Stimulated activated naive B cell treated with anti-CD40 and anti-IgM and Interleukin-4, amounts not matched to agents 10 μg/mL and 1 μg/mL and 100 μg/mL, for 72 hours (primary cell): ENCODE measurements around the gene TNS2.
"Not testable (repeated sequence)": the region's sequence is repeated elsewhere in the genome, so short reads cannot be mapped to it uniquely, and the experiment has no call there.

Experiments
- ATAC-seq, 2 donors: fragments of 150-1000 bp; cut with Tn5 transposase; replicated peaks; 2 replicates each; pipeline ENCODE4 v1.10.0; 2021; ENCODE audit warnings: moderate library complexity in 1 of 2
- DNase-seq: peaks from one replicate; pipeline ENCODE4 v3.0.0; 2021
- H3K27ac Mint-ChIP-seq: one replicate; pipeline ENCODE4 v1.8.0; 2022; ENCODE audit warnings: mild to moderate bottlenecking, mixed read lengths
- H3K27me3 Mint-ChIP-seq, 2 donors: one replicate each; pipeline ENCODE4 v1.8.0; 2022; ENCODE audit warnings: mixed read lengths in 2 of 2
- H3K36me3 Mint-ChIP-seq, 2 donors: one replicate each; pipeline ENCODE4 v1.8.0; 2022; ENCODE audit warnings: mixed read lengths in 2 of 2, mild to moderate bottlenecking in 1 of 2
- H3K4me1 Mint-ChIP-seq, 2 donors: one replicate each; pipeline ENCODE4 v1.8.0; 2022; ENCODE audit warnings: mixed read lengths in 2 of 2, mild to moderate bottlenecking in 1 of 2
- H3K4me3 Mint-ChIP-seq, 2 donors: one replicate each; pipeline ENCODE4 v1.8.0; 2022; ENCODE audit warnings: mild to moderate bottlenecking in 2 of 2, mixed read lengths in 2 of 2, moderate library complexity in 1 of 2
- H3K9me3 Mint-ChIP-seq, 2 donors: one replicate each; pipeline ENCODE4 v1.8.0; 2022; ENCODE audit warnings: mixed read lengths in 2 of 2, mild to moderate bottlenecking in 1 of 2

TNS2 gene

GRCh38 chr12:53025250-53025649 lies 24.6 kb upstream of the TNS2 start:
- no peaks in the 10 kb centered on the region for H3K27me3 Mint-ChIP-seq
- DNase-seq (no peak), ATAC-seq (no peak)
- no peak overlapping the region for H3K27ac Mint-ChIP-seq
- H3K9me3 Mint-ChIP-seq, result no peaks in the 10 kb centered on the region
- peaks cover 0 to 15% of the 10 kb centered on the region in 2 donors for H3K4me1 Mint-ChIP-seq
- no peak overlapping the region for H3K4me3 Mint-ChIP-seq
- peaks cover 39 to 48% of the 10 kb centered on the region in 2 donors for H3K36me3 Mint-ChIP-seq

GRCh38 chr12:53027014-53027413 lies 22.9 kb upstream of the TNS2 start:
- not testable (repeated sequence) for ATAC-seq, DNase-seq, H3K4me3 Mint-ChIP-seq, H3K9me3 Mint-ChIP-seq, H3K27me3 Mint-ChIP-seq, H3K27ac Mint-ChIP-seq
- Mint-ChIP-seq H3K36me3 (peaks cover 44 to 51% of the 10 kb centered on the region in 2 donors), H3K4me1 (peaks cover 0 to 15% of the 10 kb centered on the region in 2 donors)

- no peak for DNase-seq
- no peak overlapping the region for H3K27ac Mint-ChIP-seq
- no peaks in the 10 kb centered on the region for H3K27me3 Mint-ChIP-seq
- H3K9me3 Mint-ChIP-seq, result no peaks in the 10 kb centered on the region
- no peak overlapping the region for H3K4me3 Mint-ChIP-seq
- peaks cover 1 to 9% of the 10 kb centered on the region in 2 donors for H3K4me1 Mint-ChIP-seq
- no peak for ATAC-seq
- H3K36me3 Mint-ChIP-seq, result peaks cover 45 to 57% of the 10 kb centered on the region in 2 donors
These were observed 18.2 kb upstream of the TNS2 start for GRCh38 chr12:53031616-53032015.

- not testable (repeated sequence) for H3K4me1 Mint-ChIP-seq, DNase-seq, H3K4me3 Mint-ChIP-seq, H3K9me3 Mint-ChIP-seq, H3K27me3 Mint-ChIP-seq, ATAC-seq, H3K27ac Mint-ChIP-seq
- H3K36me3 Mint-ChIP-seq, result peaks cover 45 to 55% of the 10 kb centered on the region in 2 donors
These were observed 16.0 kb upstream of the TNS2 start for GRCh38 chr12:53033832-53034231.

GRCh38 chr12:53034459-53034858 lies 15.4 kb upstream of the TNS2 start:
- no peaks in the 10 kb centered on the region for H3K9me3 Mint-ChIP-seq
- no peak overlapping the region for H3K4me3 Mint-ChIP-seq
- ATAC-seq, result no peak

GRCh38 chr12:53036802-53037201 lies 13.1 kb upstream of the TNS2 start:
- Mint-ChIP-seq H3K27me3 (no peaks in the 10 kb centered on the region), H3K36me3 (peaks cover 50 to 59% of the 10 kb centered on the region in 2 donors), H3K4me3 (no peak overlapping the region), H3K9me3 (no peaks in the 10 kb centered on the region), H3K4me1 (peaks cover 4 to 6% of the 10 kb centered on the region in 2 donors), H3K27ac (no peak overlapping the region)
- no peak for DNase-seq
- no peak for ATAC-seq

More at GRCh38 chr12:53034459-53034858, 15.4 kb upstream of the TNS2 start:
- no peak for DNase-seq
- H3K27ac Mint-ChIP-seq, result no peak overlapping the region
- no peaks in the 10 kb centered on the region for H3K27me3 Mint-ChIP-seq
- peaks cover 4 to 6% of the 10 kb centered on the region in 2 donors for H3K4me1 Mint-ChIP-seq
- peaks cover 49 to 58% of the 10 kb centered on the region in 2 donors for H3K36me3 Mint-ChIP-seq

- H3K27ac Mint-ChIP-seq, result peak overlapping the region; percentile 47
- DNase-seq, result no peak
- no peaks in the 10 kb centered on the region for H3K9me3 Mint-ChIP-seq
- ATAC-seq, result no peak
- H3K27me3 Mint-ChIP-seq, result no peaks in the 10 kb centered on the region
- H3K36me3 Mint-ChIP-seq, result peaks cover 38 to 57% of the 10 kb centered on the region in 2 donors
- peaks cover 6 to 7% of the 10 kb centered on the region in 2 donors for H3K4me1 Mint-ChIP-seq
- H3K4me3 Mint-ChIP-seq, result no peak overlapping the region
These were observed 10.0 kb upstream of the TNS2 start for GRCh38 chr12:53039851-53040250.

- no peak overlapping the region for H3K4me3 Mint-ChIP-seq
- peak overlapping the region; percentile 76 for H3K27ac Mint-ChIP-seq
- no peaks in the 10 kb centered on the region for H3K9me3 Mint-ChIP-seq
- no peak for DNase-seq
- peaks cover 21 to 27% of the 10 kb centered on the region in 2 donors for H3K4me1 Mint-ChIP-seq
- no peak for ATAC-seq
- peaks cover 25 to 40% of the 10 kb centered on the region in 2 donors for H3K36me3 Mint-ChIP-seq
- H3K27me3 Mint-ChIP-seq, result peaks cover 0 to 4% of the 10 kb centered on the region in 2 donors
These were observed 7.0 kb upstream of the TNS2 start for GRCh38 chr12:53042607-53043454.

- Mint-ChIP-seq H3K4me1 (peaks cover 18 to 30% of the 10 kb centered on the region in 2 donors), H3K27me3 (peaks cover 0 to 4% of the 10 kb centered on the region in 2 donors), H3K4me3 (no peak overlapping the region), H3K27ac (peak overlapping the region; percentile 75), H3K36me3 (peaks cover 14 to 29% of the 10 kb centered on the region in 2 donors), H3K9me3 (no peaks in the 10 kb centered on the region)
- no peak for DNase-seq
- ATAC-seq, result no peak
These were observed 5.7 kb upstream of the TNS2 start for GRCh38 chr12:53044052-53044581.

- no peak overlapping the region for H3K27ac Mint-ChIP-seq
- no peak for ATAC-seq
- peaks cover 0 to 4% of the 10 kb centered on the region in 2 donors for H3K27me3 Mint-ChIP-seq
These were observed 4.8 kb upstream of the TNS2 start for GRCh38 chr12:53044896-53045695.

GRCh38 chr12:53045696-53046045 lies 4.2 kb upstream of the TNS2 start:
- H3K4me3 Mint-ChIP-seq, result peak overlapping the region; percentile 94
- ATAC-seq, result no peak
- peak overlapping the region; percentile 90 for H3K27ac Mint-ChIP-seq
- peaks cover 20 to 36% of the 10 kb centered on the region in 2 donors for H3K4me1 Mint-ChIP-seq
- no peak for DNase-seq
- peaks cover 0 to 4% of the 10 kb centered on the region in 2 donors for H3K27me3 Mint-ChIP-seq
- H3K9me3 Mint-ChIP-seq, result no peaks in the 10 kb centered on the region
- H3K36me3 Mint-ChIP-seq, result peaks cover 9 to 21% of the 10 kb centered on the region in 2 donors

More at GRCh38 chr12:53044896-53045695, 4.8 kb upstream of the TNS2 start:
- Mint-ChIP-seq H3K9me3 (no peaks in the 10 kb centered on the region), H3K36me3 (peaks cover 9 to 24% of the 10 kb centered on the region in 2 donors), H3K4me3 (peak overlapping the region in 1 of 2 donors; percentile 36), H3K4me1 (peaks cover 18 to 36% of the 10 kb centered on the region in 2 donors)
- DNase-seq, result no peak

- Mint-ChIP-seq H3K27ac (peak overlapping the region; percentile 83), H3K9me3 (no peaks in the 10 kb centered on the region), H3K27me3 (peaks cover 0 to 4% of the 10 kb centered on the region in 2 donors), H3K36me3 (peaks cover 4 to 17% of the 10 kb centered on the region in 2 donors), H3K4me1 (peaks cover 24 to 36% of the 10 kb centered on the region in 2 donors), H3K4me3 (peak overlapping the region; percentile 94)
- peak; percentile 51 to 52 for ATAC-seq
- DNase-seq, result peak; percentile 25
These were observed 3.1 kb upstream of the TNS2 start for GRCh38 chr12:53046655-53047220.

GRCh38 chr12:53047221-53048032 lies 2.4 kb upstream of the TNS2 start:
- Mint-ChIP-seq H3K4me3 (peak overlapping the region; percentile 57 to 94), H3K9me3 (no peaks in the 10 kb centered on the region), H3K27ac (no peak overlapping the region), H3K27me3 (peaks cover 0 to 4% of the 10 kb centered on the region in 2 donors), H3K4me1 (peaks cover 26 to 36% of the 10 kb centered on the region in 2 donors), H3K36me3 (peaks cover 4 to 15% of the 10 kb centered on the region in 2 donors)
- DNase-seq (peak; percentile 51), ATAC-seq (peak; percentile 72 to 76)
